Fibroblast of skin of left quadriceps (primary cell): ENCODE results near the gene TTC16.

ENCODE experiments used
- DNase-seq, 2 experiments: peaks; one replicate each; pipeline ENCODE4 v3.0.0-alpha.2; 2013; ENCODE audit warnings: low read depth in 2 of 2

Gene TTC16, protein sequence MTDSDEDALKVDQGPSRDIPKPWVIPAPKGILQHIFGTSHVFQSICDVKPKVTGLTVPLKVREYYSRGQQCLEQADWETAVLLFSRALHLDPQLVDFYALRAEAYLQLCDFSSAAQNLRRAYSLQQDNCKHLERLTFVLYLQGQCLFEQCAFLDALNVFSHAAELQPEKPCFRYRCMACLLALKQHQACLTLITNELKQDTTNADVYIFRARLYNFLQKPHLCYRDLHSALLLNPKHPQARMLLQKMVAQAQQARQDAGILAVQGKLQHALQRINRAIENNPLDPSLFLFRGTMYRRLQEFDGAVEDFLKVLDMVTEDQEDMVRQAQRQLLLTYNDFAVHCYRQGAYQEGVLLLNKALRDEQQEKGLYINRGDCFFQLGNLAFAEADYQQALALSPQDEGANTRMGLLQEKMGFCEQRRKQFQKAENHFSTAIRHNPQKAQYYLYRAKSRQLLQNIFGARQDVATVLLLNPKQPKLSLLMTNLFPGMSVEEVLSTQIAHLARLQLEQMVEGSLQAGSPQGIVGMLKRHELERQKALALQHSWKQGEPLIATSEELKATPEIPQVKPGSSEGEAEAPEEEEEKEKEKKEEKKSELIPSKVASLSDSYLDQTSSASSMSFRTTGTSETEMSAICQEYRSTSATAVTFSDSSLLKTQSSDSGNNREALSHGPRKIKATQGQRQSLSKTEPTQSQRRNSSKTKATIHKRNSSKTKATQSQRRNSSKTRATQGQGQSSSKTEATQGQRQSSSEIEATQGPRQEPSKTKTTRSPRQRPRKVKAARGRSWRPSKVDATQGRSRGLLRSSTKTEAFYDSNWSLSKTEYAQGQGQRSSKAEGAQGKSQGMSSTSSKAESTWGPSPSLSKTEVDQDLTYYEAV

GRCh38 chr9:127715470-127716337 is at the start of gene TTC16, which contains the start of gene PTRH1:
TSS of gene TTC16 (plus strand) at chr9:127716079. CDS start at chr9:127716146, 67 bp downstream.
TSS of gene PTRH1 (minus strand) at chr9:127715663. CDS start at chr9:127715639, 24 bp downstream.
- peak; percentile 85 to 88 for DNase-seq

- DNase-seq: no peak
Measured at GRCh38 chr9:127667127-127667844, 48.6 kb upstream of the TTC16 start.

- no peak for DNase-seq
Measured at GRCh38 chr9:127667906-127668305, 48.0 kb upstream of the TTC16 start.

- no peak for DNase-seq
Measured at GRCh38 chr9:127673234-127673633, 42.6 kb upstream of the TTC16 start.

DNA sequence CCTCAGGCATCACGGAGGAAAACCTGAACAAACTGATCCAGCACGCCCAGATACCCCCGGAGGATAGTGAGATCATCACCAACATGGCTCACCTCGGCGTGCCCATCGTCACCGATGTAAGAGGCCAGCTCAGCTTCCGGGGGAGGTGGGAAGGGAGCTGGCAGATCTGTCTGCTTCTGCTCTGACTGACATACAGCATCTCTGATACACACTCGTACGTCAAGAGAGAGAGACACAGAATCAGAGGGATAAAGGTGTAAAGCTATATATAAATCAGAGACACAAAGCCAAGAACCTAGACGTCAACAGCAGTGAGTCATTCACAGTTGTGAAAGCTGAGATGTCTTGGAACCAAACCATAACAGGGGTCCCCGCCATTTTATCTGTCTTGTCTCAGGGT is 39.2 kb upstream of the TTC16 start:
- no peak for DNase-seq

DNA sequence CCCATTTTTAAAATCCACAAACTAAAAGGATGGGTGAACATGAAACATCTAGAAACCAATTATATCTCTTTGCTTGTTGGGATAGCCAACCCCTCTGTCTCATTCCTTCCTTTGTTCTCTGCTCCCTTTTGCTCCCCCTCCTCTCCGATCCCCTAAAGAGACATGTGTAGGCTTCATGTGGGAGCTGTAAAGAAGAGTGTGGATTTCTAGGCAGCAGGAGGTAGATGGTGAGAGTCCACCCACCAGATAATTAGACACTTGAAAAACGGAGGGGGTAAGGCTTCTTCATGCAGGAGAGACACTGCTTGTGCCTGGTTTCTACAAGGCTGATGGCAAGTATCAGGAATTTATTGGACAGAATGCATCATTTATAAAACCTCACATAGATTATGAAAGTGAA is 36.4 kb upstream of the TTC16 start:
- DNase-seq: no peak

GRCh38 chr9:127680226-127680625 is 35.7 kb upstream of the TTC16 start:
- DNase-seq: no peak

DNA sequence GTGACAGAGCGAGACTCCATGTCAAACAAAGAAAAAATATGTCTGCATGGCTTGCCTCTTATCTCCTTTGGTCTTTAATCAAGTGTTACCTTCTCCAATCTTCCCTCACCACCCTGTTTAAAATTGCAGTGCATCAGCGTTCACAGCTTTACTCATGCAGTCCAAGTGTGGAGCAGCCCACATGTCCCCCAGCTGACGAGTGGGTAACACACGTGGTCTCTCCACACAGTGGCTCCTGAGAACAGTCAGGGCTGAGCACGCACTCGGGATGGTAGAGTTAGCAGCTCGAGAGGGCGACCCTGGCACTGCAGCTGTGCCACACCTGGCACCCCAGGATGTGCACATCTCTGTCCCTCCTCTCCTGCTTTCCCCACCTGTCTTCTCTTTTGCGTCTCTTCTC is 35.0 kb upstream of the TTC16 start:
- DNase-seq: no peak

GRCh38 chr9:127682351-127683136 is 33.3 kb upstream of the TTC16 start:
- no peak for DNase-seq

- DNase-seq: peak in 1 of 2 experiments; percentile 15
Measured at GRCh38 chr9:127683723-127684122, 32.2 kb upstream of the TTC16 start.

- no peak for DNase-seq
Measured at GRCh38 chr9:127684576-127684975, 31.3 kb upstream of the TTC16 start.

- no peak for DNase-seq
Measured at GRCh38 chr9:127686461-127687393, 29.2 kb upstream of the TTC16 start.

DNA sequence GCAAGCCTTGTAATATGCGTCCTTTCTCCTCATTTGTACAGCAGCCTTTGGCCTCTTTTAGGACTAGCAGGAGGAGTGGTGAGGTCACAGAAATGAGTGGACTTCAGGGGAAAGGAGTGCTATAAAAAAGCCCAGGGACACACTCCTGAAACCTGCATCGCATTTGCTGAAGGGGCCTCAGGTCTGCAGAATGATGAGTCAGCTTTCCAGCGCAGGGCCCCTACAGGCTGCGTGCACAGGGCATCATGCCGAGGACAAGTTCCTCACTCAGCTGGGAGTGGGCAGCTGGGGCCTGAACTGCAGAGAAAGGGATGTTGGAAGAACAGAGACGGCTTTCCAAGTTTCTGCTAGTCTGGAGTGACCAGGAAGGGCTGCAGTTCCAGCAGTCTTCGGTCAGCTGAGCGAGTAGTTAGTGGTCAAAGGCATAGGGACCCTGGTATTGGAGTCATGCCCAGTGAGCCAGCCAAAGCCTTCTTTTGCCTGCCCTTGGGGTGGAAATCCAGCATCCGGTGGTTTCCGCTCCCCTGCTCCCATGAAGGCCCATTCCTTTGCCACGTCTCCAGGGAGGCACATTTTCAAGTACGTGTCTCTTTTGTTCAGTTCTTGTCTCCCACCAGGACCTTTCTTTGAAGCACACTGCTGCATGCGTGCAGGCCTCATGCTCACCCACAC is 26.4 kb upstream of the TTC16 start:
- DNase-seq: no peak

- DNase-seq: no peak
Measured at GRCh38 chr9:127690735-127691134, 25.1 kb upstream of the TTC16 start.

DNA sequence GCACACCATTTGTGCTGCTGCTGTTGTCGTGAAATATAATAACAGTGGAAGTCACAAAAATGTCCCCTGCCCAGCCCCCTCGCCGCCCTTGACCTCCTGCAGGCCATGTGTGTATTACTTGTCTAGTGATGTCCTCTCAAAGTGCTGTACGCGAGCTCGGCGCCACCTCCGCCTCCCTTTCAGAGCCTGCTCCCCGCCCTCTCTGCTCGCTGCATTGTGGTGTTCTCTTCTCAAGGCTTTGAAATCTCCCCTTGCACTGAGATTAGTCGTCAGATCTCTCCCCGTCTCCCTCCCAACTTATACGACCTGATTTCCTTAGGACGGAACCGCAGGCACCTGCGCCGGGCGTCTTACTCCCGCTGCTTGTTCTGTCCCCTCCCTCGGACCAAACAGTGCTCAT is 23.8 kb upstream of the TTC16 start:
- DNase-seq: no peak

DNA sequence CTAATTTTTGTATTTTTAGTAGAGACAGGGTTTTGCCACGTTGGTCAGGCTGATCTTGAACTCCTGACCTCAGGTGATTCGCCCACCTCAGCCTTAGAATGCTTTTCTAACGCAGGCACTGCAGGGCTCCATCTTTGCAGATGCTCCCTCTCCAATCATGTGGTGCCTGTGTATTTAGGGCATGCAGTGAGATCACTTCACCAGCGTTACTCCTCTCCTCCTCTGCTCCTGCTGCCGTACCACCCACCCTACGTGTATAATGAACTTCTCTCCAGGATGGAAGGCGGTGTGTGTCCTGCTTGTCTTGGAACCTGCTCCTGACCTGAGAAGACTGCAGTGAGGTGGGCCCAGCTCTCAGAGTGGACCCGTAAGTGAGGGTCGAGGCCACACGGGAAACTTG is 22.7 kb upstream of the TTC16 start:
- no peak for DNase-seq

DNA sequence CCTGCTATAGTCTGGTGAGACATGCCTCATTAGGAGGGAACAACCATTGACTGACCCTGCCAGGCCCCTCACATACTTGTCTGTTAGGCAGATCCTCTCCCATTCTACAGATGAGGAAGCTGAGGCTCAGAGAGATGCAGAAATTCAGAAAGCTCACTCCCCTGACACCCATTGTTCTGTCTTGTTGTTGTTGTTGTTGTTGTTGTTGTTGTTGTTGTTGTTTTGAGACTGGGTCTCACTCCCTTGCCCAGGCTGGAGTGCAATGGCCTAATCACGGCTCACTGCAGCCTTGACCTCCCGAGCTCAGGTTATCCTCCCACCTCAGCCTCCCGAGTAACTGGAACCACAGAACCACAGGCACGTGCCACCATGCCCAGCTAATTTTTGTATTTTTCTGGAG is 22.2 kb upstream of the TTC16 start:
- DNase-seq: no peak

DNA sequence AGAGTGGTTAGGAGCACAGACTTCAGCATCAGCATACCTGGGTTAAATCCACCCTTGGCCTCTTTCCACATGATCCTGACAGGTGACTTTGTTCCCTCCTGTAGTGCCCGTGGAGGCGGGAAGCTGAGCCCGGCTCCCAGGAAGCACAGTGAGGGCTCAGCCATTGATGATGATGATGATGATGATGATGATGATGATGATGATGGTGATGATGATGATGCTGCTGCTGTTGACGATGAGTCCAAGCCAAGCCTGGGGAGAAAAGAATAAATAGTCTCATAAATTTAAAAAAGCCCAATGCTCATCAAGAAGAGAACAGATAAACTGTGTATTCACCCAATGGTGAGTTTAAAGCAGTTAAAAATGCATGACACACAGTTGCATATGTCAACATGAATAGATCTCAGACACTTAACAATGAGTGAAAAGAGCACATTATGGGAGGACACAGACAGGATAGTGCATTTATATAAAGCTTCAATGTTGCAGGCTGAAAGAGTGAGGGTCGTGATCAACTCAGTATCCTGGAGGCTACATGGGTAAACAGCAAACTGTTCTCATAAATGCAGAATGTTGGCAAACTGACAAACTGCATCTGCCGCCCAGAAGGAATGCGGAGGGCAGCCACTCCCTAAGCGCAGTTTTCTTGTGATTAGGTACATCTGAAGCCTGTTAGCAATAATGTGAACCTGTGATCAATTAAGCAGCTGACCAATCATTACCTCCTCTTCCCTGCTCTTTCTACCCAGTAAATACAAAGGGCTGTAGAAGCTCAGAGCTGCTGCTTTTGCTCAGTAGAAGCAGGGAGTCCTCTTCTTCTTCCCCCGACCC is 20.8 kb upstream of the TTC16 start:
- peak; percentile 59 to 64 for DNase-seq
